CD4-positive, alpha-beta T cell treated with Interleukin-17A for 4 hours (primary cell): ENCODE results near the gene HLA-DRB5.
"Not testable (repeated sequence)": the region's sequence is repeated elsewhere in the genome, so short reads cannot be mapped to it uniquely, and the experiment has no call there.

Source experiments
- DNase-seq: peaks from one replicate; pipeline ENCODE4 v3.0.0-alpha.2; 2020; ENCODE audit warnings: mixed read lengths

The HLA-DRB5 gene

GRCh38 chr6:32492351-32492750 is 37.7 kb downstream of the HLA-DRB5 start:
- no peak for DNase-seq

DNA sequence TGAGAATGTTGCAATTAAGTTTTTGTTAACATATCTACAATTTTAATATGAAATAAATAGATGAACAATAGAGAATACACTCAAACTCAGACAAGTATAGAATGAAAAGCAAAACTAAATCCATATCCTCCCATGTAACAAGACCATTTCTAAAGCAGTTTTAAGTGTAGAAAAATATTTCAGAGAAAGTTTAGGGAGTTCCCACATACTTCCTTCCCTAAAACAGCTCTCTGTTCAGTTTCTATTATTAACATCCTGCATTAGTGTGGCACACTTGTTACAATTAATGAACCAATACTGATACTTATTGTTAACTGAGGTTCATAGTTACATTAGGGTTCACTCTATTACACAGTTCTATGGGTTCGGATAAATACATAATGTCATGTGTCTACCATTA is 38.4 kb downstream of the HLA-DRB5 start:
- no peak for DNase-seq

DNA sequence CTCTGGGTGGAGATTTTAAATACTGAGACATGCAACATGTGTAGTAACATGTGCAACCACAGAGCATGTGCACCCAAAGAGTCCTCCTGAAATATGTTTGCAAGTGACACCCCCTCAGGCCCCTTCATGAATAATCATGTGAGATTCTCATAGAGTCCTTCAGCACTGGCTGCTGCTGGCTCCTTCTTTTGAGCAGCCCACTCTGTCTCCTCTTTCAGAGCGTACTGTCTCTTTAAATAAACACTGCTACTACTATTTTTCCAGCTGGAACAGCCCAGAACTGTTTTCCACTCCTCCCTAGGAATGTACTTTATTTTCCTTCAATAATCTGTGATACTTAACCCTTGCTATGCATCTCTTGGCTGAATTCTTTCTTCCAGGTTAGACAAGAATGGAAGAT is 42.0 kb downstream of the HLA-DRB5 start:
- DNase-seq = no peak

- DNase-seq = no peak
These were observed 45.5 kb downstream of the HLA-DRB5 start for GRCh38 chr6:32484614-32484998.

- no peak for DNase-seq
These were observed 46.0 kb downstream of the HLA-DRB5 start for GRCh38 chr6:32483968-32484613.

DNA sequence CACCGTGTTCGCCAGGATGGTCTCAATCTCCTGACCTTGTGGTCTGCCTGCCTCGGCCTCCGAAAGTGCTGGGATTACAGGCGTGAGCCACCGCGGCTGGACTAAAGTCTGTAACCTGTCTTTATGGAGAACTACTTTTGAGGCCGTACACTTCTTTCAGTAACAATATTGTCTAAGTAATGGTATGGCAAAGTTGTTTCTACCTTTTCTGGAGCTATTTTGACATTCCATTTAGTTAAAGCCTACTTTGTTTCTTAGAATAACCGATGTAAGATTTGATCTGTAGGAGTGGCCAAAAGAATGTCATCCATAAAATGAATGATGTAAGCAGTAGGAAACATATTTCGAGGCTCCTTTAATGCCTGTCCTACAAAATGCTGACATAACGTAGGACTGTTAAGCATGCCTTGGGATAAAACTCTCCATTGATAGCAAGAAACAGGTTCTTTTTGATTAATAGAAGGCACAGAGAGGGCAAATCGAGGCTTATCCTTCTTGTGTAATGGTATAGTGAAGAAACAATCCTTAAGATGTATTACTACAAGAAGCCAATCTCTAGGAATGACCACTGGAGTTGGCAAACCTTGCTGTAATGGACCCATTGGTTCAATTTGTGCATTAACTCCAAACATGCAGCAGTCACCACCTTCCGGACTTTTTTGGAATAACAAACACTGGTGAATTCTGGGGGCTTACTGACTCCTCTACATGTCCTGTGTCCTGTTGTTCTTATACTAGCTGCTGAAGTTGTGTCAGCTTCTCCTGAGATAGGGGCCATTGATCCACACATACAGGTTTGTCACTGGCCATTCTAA is 54.5 kb downstream of the HLA-DRB5 start:
- DNase-seq = no peak

DNA sequence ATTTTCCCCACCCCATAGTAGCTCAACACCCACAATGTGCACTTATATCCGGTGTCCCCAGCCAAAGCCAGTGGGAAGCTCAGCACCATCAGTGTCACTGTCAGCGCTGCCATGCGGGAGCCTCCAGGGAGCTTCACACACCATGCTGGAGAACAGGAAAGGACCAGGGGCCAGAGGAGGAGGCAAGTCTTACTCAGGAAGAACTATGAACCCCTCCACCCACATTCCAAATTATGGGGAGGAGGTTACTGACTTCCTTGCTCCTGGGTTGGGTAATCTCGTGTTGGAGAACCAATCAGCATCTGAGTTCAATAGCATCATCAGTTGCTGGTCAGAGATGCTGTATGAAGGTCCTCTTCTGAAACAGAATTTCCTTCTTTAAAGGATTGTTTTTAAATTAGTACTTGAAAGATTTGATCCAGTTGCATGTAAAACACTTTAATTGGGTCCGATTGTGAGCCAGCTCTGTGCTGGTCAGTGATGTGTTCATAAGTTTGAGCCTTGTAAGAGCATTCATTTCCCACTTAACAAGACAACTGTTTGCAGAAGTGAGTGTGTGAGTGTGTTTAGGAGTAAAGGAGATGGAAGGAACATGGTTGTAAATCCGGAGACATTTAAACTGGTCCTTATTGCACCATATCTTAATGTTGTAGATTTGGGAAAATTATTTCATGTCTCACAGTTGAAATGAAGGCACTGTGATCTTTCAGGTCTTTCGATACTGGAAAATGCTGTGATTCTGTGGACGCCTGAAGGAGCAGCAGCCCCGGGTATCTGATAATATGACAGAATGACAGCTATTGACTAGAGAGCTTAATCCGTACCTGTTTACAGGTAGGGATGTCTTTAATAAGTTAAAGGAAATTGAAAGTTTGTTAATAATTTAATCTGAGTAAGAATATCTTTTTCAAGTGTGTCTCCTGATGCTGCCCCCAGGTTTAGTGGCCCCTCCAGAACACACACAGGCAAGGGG is 56.4 kb downstream of the HLA-DRB5 start:
- DNase-seq = not testable (repeated sequence)

DNA sequence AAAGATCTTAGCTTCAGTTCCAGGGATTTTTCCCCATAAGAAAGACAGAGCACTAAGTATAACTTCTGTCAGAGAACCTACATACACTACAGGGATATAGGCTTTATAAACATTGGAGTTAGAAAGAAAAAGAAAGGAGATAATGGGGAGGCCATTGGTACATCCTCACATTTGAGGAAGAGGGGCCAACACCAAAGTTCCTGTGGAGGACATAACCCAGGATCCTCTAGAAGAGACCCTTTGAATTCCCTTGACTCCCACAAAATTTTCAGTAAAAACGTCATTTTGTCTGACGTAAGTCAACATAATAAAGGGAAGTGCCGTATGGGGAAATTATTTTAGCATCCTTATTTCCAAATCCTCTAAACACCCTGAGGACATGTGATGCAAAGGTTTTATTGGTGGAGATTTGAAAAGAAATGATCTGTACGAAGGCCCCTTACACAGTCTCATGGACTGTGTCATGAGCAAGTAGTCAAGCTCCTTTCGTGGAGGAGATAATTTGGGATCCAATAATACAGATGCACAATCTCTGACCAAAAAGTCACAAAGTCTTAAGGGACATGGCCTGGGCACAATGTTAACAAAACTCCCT is 57.2 kb downstream of the HLA-DRB5 start:
- no peak for DNase-seq

GRCh38 chr6:32467743-32468503 is 62.2 kb downstream of the HLA-DRB5 start:
- not testable (repeated sequence) for DNase-seq
